ENCODE data around the gene CREG1. TPM values are rescaled to one million over a fixed set of nuclear protein-coding genes. Genes with fewer than 3 reads are reported as not detected.

CREG1 gene
- total and polyA plus RNA-seq, 2 of the 8 experiments (the other 6 are each of a cell fraction or from before 2014, with no cell fraction given), result 29.8 to 30.1 TPM

- no peak overlapping the region for H3K9ac ChIP-seq (replicated peaks in 1 of 4; ENCODE audit: extremely low read depth in 1 of 4, low read depth in 3 of 4, low read length in 3 of 4)
- no peak overlapping the region for H3K4me3 ChIP-seq (ENCODE audit: extremely low read depth in 1 of 4, insufficient read depth in 2 of 4, low read depth in 3 of 4, low read length in 4 of 4)
- H3K23ac ChIP-seq (ENCODE audit: insufficient read length), result no peak overlapping the region
- H4K8ac ChIP-seq (ENCODE audit: extremely low read depth, insufficient read depth, low read length), result no peak overlapping the region
- H3K18ac ChIP-seq (ENCODE audit: extremely low read depth, low read length), result no peak overlapping the region
- no peak overlapping the region for H2BK5ac ChIP-seq (ENCODE audit: low read depth, low read length)
- no peaks in the 10 kb centered on the region for H3K23me2 ChIP-seq (ENCODE audit: low read depth, low read length)
- no peaks in the 10 kb centered on the region for H3K9me3 ChIP-seq (ENCODE audit: insufficient read depth in 2 of 2, low read depth in 1 of 2, low read length in 1 of 2)
- TF ChIP-seq EP300 (IDR thresholded peaks at IDR 0.05; ENCODE audit: borderline replicate concordance in 1 of 2, low read depth in 2 of 2, low read length in 2 of 2) (no peak), SAP30 (IDR thresholded peaks at IDR 0.05; ENCODE audit: insufficient read depth, insufficient replicate concordance, low read length) (no peak)
- H2BK15ac ChIP-seq (ENCODE audit: low read length), result no peak overlapping the region
- H2BK120ac ChIP-seq (replicated peaks; ENCODE audit: low read depth, low read length), result no peak overlapping the region
- no peak overlapping the region for H4K5ac ChIP-seq (ENCODE audit: insufficient read length, low read depth, low read length)
- no peak overlapping the region for H4K91ac ChIP-seq (replicated peaks; ENCODE audit: insufficient read length, low read length)
- peaks cover 0 to 6% (median 1%) of the 10 kb centered on the region in 4 experiments; a peak in 2 of 7 replicates for H3K4me1 ChIP-seq (replicated peaks in 1 of 4; ENCODE audit: control insufficient read depth in 3 of 4, insufficient read depth in 4 of 4, low read length in 3 of 4)
- no peak overlapping the region for H2BK20ac ChIP-seq (ENCODE audit: low read length)
- no peaks in the 10 kb centered on the region for H4K20me1 ChIP-seq (replicated peaks in 1 of 2; ENCODE audit: control insufficient read depth in 1 of 2, insufficient read depth in 2 of 2, low read length in 2 of 2)
- H3K4me2 ChIP-seq (ENCODE audit: insufficient read depth in 1 of 2, low read depth in 2 of 2, low read length in 2 of 2), result no peak overlapping the region
- H3K27ac ChIP-seq (ENCODE audit: low read depth, low read length), result no peak overlapping the region
- no peaks in the 10 kb centered on the region for H3K79me2 ChIP-seq (ENCODE audit: control insufficient read depth in 1 of 2, insufficient read depth in 2 of 2, low read length in 2 of 2)
- H2BK12ac ChIP-seq (ENCODE audit: low read depth, low read length), result no peak overlapping the region
- H3K79me1 ChIP-seq (ENCODE audit: low read depth, low read length), result no peaks in the 10 kb centered on the region
- FAIRE-seq (no peak), DNase-seq (ENCODE audit: low read depth in 1 of 2, low spot score in 2 of 2) (no peak)
- H2AK5ac ChIP-seq (ENCODE audit: low read depth, low read length), result no peak overlapping the region
- H3K14ac ChIP-seq (ENCODE audit: insufficient read length), result no peak overlapping the region
- H2AFZ ChIP-seq (ENCODE audit: low read length), result no peak overlapping the region
- H3K4ac ChIP-seq (replicated peaks; ENCODE audit: insufficient read length, low read depth, low read length), result no peak overlapping the region
- POLR2A ChIA-PET (ENCODE audit: partially characterized antibody), result no interaction called here
- WGBS, 2 experiments (ENCODE audit: extremely low coverage in 1 of 2, insufficient coverage in 1 of 2, insufficient read length in 1 of 2, insufficient replicate concordance in 2 of 2, low coverage in 1 of 2, low lambda C conversion rate in 2 of 2, missing lambda C conversion rate in 1 of 2), result 91% methylated on average over 9 of the region's 9 CpGs; no CpG with 5 or more reads in 1 of the 2 experiments
- H3K56ac ChIP-seq (replicated peaks; ENCODE audit: insufficient read length, low read depth, low read length), result no peak overlapping the region
- no peaks in the 10 kb centered on the region for H3K27me3 ChIP-seq (replicated peaks in 1 of 4; ENCODE audit: control insufficient read depth in 3 of 4, extremely low read depth in 1 of 4, insufficient read depth in 3 of 4, low read length in 3 of 4)
- H3K36me3 ChIP-seq (ENCODE audit: control insufficient read depth in 2 of 4, insufficient read depth in 4 of 4, low read length in 3 of 4), result no peaks in the 10 kb centered on the region
- CTCF ChIA-PET (ENCODE audit: partially characterized antibody), result interaction anchor here (1.0 to 8.3 kb wide), 5 partner anchors 9 to 246 kb away, joined by 3 to 43 read pairs (median 3); no protein-coding TSS in a partner anchor
These were observed 39.3 kb downstream of the CREG1 start for GRCh38 chr1:167514288-167514687.

All from H1 (cell line).